NCI-H2029 treated with DMSO at 0.1 percent for 48 hours (cell line): Measurements from ENCODE around the gene GTF2F2.

Source experiments
- DNase-seq: peaks from one replicate; lab custom pipeline; 2025; lab: John Stamatoyannopoulos, UW

Gene GTF2F2

DNA sequence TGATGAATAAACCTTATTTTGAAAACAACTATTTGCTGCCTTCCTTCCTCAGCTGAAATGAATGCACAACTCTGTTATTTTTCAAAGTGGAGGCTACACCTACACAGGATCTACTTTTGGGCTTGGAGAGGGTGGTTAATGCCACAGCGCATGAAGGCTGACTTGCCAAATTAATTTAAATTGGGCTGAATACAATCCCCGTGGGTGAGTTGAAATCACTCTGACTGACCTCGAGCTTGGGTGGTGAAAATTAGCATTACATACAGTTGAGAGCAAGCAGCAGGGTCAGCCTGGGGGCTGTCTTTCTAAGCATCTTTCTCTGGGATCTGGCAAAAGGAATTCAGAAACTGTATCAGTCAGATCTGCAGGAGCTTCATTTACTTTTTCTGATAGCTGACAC lies 182.2 kb downstream of the GTF2F2 start:
- DNase-seq = no peak

DNA sequence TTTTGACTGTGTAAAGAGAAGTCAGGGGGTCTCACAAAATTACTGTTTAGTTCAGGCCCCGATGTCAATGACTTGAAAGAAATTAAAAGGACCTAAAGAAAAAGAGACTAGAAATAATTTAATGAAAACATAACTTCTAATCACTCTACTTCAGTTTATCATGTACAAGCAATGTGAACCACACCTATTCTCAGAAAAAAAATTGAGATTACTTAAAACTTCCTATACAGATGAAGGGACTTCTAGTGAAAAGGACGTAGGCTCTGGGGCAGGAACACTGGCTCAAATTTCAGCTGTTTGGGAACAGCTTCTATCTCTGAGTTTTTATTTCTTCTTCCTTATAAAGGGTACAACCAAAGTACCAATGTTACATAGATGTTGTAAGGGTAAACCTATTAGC lies 182.7 kb downstream of the GTF2F2 start:
- no peak for DNase-seq

DNA sequence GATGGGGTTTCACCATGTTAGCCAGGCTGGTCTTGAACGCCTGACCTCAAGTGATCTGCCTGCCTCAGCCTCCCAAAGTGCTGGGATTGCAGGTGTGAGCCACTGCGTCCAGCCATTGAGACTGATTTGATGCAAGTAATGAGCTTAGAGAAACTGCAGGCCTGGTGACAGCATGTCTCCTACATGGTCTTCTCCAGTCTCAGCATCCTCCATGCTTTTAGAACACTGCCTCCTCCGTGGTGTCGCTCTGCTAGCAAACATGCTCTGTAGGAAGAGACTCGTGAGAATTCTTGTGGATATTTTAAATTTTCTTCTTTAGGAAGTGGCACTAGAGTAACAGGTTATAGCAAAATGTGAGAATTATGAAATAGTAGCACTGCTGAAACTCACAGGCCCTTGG lies 183.6 kb downstream of the GTF2F2 start:
- no peak for DNase-seq

DNA sequence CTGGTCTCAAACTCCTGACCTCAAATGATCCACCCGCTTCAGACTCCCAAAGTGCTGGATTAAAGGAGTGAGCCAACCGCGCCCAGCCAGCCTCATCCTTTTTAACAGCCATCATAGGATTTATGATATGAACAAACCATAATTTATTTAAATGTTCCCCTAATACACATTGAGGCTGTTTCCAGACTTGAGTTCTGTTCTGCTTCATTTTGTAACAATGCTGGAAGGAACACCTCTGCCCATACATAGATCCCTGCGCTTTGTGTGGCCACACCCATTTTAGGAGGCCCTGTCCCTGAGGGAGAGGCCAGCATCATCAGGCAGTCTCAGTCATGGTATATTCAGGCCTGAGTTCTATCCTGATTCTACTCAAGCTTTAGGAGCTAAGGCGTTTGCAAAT lies 184.8 kb downstream of the GTF2F2 start:
- no peak for DNase-seq

DNA sequence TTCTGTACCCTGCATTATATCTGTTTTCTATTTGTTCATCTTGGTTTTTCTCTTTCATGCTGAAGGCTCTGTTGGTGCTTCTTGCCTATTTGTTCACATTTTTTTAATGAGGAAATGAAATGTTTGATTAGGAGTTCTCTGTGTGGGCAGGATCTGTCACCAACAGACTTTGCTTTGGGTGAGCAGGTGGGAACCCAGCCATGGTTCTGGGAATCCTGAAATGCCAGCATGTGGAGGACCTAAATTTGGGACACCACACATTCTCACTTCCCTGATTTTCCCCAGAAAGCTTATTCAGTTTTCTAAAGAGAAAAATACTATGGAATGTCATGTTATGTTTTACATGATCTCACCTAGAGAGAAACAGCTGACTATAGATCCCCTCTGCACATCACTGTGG lies 186.7 kb downstream of the GTF2F2 start:
- no peak for DNase-seq

DNA sequence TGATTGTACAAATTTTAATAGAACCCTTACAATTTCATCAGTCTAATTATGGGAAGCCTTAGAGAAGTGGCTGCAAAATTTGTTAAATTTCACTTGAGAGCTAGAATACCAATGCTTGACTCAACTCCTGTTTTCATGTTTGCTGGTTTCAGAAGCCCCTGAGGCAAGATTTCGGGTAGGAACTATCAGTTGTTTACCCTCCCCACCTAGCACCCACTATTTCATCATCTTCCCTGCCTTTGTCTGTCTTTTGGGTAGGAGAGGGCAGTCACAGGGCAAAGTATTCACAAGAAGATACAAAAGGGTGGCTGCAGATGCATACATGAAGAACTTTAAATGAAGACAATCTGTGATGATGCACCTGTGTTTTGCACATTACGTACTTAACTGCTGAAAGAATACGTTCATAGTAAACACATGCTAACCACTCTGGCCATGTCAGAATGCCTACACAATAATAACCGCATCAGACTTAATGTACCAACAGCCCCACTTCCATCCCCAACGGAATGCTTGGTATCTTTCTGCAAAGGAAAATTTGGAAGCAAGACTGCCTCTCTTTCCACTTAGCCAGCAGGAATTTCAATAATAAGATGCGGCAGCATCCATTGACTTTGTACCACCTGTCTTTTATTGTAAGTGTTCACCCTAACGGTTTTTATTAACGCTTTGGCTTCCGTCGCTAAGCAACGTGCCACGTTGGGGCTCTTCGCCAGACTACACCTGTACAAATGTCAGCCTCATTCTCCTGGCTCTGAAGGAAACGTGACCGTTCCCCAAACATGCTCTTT lies 190.2 kb downstream of the GTF2F2 start:
- no peak for DNase-seq

DNA sequence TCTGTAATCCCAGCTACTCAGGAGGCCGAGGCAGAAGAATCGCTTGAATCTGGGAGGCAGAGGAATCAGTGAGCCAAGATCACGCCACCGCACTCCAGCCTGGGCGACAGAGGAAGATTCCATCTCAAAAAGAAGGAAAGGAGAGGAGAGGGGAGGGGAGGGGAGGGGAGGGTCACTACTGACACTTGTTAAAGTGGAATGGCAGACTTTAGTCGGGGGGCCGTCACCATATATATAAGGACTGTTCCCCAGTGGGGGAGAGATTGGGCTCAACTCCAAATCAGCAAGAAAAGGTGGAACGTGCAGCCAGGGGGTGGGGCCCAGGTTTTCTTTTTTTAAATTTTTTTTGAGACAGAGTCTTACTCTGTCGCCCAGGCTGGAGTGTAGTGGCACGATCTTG lies 194.5 kb downstream of the GTF2F2 start:
- DNase-seq = no peak

DNA sequence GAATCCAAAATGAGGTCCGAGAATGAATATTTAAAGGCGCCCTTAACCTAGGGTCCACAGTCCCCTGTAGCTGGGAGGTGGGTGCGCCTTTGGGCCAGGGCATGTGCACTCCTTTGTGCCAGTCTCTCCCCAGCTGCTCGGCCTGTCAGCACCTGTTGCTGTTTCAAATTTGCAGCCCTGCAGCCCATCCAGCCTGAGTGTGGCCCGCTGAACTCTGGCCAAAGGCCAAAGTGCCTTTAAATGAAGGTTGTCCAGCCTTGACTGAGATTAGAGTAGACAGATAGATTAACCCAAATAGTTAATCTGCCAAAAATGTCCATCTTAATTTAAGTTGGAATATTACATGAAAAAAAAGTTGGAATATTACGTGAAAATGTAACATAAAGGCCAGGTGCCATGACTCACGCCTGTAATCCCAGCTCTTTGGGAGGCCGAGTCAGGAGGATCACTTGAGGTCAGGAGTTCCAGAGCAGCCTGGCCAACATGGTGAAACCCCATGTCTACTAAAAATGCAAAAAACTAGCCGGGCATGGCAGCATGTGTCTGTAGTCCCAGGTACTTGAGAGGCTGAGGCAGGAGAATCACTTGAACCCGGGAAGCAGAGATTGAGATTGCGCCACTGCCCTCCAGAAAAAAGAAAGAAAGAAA lies 195.3 kb downstream of the GTF2F2 start:
- DNase-seq = no peak

DNA sequence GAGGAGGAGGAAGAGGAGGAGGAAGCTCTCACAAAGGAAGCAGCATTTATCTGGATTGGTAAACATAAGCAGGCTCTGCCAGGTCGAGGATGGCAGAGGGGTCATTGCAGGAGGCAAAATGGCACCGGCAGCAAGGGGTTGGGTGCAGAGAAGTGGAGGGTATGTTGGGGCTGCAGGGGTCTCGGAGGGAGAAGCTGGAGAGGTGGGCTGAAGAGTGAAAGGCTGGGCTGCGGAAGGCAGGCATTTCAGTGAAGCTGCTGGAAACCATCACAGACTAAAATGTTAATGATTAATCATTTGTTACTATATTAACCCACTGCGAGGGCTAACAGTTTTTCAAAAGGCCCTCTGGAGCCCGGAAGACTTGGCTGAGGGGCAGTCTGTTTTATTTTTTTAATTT lies 196.0 kb downstream of the GTF2F2 start:
- DNase-seq = no peak

DNA sequence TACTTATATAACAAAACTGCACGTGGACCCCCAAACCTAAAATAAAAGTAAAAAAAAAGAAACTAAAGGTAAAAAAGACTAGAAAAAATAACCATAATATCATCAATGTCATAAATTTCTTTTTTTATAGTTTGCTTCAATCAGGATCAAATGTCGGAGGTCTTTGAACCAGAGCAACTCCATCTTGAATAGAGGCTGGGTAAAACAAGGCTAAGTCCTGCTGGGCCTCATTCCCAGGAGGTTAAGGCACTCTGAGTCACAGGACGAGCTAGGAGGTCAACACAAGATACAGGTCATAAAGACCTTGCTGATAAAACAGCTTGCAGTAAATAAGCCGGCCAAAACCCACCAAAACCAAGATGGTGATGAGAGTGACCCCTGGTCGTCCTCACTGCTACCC lies 196.7 kb downstream of the GTF2F2 start:
- no peak for DNase-seq

DNA sequence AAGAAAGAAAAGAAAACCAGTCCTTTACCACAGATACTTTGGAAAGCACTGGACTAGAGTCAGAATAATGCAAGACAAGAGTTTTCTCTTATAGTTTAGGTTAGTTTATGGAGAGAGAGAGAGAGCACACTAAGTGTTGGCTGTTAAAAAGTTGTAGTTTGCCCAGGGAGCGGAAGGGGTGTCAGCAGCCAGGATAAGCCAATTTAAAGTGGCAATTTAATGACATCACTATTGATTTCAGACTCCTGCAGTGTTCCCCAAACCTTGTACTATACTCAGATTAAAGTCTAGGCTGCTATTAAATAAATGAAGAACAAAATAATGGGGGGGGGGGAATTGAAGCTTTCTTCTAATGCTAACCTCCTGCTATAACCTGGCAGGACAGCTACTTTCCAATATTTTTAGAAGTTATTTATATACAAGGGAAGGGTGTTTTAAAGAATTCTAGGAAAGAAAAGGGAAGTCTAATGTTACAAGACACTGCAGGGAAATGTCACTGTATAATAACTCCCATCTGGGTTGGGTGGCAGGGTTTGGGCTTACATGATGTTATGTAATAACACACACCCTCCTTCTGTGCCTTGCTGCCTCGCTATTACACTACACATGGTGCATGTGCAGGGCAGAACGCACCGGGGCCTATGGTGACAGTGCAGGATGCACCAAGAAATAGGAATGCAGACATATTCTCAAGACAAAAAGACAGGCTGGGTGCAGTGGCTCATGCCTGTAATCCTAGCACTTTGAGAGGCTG lies 200.7 kb downstream of the GTF2F2 start:
- no peak for DNase-seq

DNA sequence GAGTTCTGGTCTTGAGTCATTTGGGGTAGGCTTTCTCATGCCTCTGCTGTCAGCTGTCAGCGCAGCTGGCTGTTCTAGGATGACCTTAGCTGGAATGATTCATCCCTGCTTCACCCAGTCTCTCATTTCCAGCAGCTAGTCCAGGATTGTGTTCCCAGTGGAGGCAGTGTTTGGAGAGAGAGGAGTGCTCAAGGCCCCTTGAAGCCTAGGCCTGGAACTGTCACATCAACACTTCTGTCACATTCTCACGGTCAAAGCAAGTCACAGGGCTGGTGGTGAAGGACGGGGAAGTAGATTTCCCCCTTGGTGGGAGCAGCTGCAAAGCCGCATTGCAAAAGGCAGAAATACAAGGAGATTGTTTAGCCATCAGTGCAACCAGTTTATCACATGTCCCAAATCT lies 205.5 kb downstream of the GTF2F2 start:
- no peak for DNase-seq

DNA sequence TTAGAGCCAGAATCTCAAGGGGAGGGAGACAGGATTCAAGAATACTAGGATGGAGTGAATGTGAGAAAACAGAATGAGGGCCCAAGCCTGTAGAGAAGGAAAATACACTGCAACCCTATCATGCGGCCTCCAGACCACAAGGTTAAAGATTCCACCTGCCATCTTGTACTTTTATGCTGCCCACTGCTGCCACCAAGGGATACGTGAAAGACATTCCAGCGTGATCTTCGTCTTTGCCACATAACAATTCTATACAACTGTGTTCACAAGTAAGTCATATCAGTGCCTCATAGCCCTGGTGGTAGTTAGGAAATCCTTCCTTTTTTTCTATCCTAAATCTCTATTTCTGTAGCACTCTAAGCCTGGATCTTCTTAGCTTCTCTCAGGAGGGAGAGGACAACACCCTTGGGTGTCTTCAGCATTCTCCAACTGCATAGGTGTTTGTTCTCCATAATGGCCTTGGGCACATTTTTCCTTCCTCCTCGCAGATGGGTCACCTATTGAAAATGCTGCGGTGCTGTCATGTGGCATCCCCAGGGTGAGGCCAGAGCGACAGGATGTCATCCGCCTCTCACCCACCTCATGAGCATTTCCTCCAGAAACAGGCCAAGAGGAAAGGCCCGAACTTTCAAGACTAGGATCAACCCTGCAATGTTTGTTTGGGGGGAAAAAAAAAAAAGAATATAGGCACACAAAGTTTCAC lies 207.1 kb downstream of the GTF2F2 start:
- DNase-seq = no peak

DNA sequence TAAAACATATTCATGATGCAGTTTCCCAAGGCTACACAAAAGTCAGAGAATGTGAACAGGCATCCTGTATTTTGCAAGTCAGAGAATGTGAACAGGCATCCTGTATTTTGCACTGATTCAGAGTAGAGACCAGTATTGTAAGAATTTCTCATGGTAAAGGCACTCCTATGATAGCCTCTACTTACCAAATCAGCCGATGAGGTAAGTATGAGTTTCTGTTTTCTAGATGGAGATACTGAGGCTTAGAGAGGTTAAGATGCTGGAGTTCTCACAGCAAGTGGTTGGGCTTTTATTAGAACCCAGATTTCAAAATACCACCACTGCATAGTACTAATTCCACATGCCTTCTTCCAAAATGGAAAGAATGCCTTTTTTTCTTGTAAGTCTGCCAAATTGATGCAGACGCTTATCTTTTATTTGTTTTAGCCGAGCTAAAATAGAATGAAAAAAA lies 208.4 kb downstream of the GTF2F2 start:
- DNase-seq = no peak

DNA sequence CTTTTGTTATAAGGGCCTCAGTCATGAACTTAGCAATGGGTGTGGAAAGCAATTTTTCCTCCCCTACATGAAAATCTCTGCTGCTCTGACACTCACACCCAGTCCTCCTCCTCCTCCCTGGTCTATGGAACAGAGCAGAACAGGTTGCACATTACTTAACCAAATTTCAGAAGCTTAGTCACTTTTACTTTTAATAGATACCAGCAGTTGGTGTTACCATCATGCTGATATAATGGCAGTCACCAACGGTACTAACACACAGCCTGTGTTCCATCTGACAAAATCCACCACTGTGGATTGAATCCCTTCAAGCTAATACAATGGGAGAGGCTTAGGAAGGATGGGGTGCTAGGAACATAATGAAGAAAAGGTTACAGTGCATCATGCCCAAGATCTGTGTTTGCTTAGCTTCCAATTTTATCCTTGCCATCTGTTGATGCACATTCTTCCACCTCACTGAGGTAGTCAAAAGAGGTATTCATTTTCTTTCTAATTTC lies 210.9 kb downstream of the GTF2F2 start:
- DNase-seq = no peak

DNA sequence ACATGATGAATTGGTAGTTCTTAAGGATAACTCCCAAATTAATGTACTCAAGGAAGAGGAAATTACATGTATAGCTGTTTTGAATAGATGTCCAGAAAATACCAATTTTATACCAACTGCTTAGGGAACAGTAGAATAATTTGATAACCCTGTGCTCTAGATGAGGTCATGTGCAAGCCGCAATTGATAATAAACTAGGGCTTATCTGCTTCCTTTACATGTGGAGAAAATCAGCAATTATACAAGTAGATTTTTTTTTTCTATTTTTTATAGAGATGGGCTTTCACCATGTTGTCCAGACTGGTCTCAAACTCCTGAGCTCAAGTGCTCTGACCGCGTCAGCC lies 211.4 kb downstream of the GTF2F2 start:
- no peak for DNase-seq

DNA sequence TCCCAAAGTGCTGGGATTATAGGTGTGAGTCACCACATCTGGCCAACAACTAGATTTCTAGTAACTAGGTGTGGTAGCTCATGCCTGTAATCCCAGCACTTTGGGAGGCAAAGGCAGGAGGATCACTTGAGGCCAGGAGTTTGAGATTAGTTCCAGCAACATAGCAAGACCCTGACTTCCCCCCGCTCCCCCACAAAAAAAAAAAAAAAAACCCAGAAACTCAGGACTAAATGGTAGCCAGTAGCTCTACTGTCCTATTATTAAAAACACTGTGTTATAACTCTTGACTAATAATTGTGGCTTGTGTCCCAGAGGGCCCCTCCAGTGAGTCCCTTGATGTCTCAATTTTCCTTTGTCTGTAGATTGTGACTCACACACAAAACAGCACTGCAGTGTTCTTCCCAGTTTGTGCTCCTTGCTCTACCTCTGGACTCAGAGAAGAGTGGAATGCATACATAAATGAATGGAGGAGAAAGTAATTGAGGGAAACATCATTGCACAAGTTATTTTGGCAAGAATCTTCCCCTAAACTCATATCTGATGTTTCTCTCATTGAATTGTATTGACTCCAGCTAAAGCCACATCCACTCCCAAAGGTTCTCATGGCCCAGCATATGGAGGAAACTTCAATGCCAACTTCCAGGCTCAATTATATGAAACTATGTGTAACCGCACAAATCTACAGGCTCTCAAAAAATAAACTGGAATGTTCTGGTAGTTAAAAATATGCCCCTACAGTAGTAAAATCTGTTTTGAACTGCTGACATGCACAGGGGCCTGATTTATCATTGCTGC lies 211.9 kb downstream of the GTF2F2 start:
- DNase-seq = no peak

DNA sequence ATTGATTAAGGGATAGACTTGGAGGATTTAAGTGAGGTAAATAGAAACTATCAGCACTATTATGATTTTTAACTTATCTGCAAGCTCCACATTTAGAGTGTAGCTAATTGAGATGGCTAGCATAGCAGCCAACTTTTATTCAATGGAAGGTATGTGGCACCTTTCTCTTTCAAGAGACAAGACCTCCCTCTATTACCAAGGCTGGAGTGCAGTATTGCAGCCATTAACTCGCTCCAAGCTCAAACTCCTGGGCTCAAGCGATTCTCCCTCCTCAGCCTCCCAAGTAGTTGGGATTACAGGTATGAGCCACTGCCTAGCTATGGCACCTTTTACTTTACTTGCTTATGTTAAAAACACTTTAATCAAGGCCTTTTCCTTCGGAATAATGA lies 212.5 kb downstream of the GTF2F2 start:
- DNase-seq = no peak

DNA sequence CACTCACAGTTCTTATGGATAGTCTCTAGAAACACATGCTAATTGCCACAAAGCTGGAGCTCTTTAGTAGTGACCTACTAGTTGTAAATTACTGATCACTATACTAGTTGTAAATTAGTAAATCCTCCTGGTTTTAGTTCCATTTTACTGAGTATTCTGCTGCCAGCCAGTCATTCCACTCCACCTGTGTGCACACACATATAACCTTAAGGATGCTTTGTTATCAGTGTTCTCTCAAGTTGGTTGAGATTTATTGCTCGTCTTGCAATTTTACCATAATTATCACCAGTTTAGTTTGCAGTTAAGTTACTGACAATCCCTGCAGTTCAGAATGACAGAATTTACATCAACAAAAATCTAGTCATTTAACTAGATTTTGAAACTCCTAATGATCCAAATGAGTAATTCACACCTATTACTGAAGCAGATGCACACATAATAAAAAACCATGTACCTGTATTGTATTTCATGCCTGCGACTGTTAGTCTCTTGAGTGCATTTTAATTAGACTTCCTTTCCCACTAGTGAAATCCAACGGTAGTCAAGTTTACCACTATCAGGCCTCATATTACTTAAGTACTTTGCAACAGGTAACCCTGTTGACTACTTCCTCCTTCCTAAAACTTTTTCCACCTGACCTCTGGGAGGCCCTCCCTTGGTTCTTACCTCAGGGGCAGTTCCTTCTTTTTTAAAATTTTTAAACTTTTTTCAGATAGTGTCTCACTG lies 213.1 kb downstream of the GTF2F2 start:
- DNase-seq = no peak
